ENCODE measurements around the gene PCDH9. TPM values are rescaled to one million over a fixed set of nuclear protein-coding genes. Genes with fewer than 3 reads are reported as not detected.

PCDH9 gene
- polyA plus RNA-seq, 3 donors = 0.03 TPM; not detected in 1

DNA sequence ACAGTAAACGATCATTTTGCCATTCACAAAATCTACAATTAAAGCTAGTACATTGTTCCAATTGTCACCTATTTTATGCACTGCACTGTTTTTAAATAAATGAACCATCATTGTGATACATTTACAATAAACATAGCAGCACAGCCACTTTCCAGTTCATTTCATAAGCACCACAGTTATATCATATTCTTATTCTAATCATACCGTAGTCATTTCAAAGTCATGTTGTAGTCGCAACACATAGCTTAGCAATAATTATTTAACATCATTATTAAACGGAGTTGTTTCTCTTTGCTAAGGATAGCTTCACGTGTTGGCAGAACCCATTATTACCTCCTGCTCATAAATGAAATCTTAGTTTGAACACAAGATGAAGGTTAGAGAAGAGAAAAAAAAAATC, 2.2 kb upstream of the PCDH9 start:
- Histone ChIP-seq H3K9ac (ENCODE audit: insufficient read depth, low read length, poor library complexity, severe bottlenecking) (no peak overlapping the region), H3K4me2 (replicated peaks; ENCODE audit: extremely low read depth, low read length, poor library complexity, severe bottlenecking) (no peak overlapping the region), H4K20me1 (ENCODE audit: insufficient read depth, low read length) (no peaks in the 10 kb centered on the region), H2AFZ (ENCODE audit: insufficient read depth, low read depth, low read length, poor library complexity, severe bottlenecking) (no peak overlapping the region), H3K27ac (ENCODE audit: low read depth in 1 of 2, low read length in 2 of 2) (no peak overlapping the region), H3K27me3 (ENCODE audit: control insufficient read depth in 2 of 2, insufficient read depth in 2 of 2, low read length in 2 of 2) (peaks cover 54 to 67% of the 10 kb centered on the region in 2 donors), H3K36me3 (replicated peaks in 1 of 2; ENCODE audit: control insufficient read depth in 1 of 2, insufficient read depth in 2 of 2, low read length in 2 of 2) (no peaks in the 10 kb centered on the region), H3K4me1 (ENCODE audit: control insufficient read depth in 1 of 2, insufficient read depth in 2 of 2, low read length in 2 of 2) (peaks cover 14 to 25% of the 10 kb centered on the region in 2 donors), H3K79me2 (ENCODE audit: insufficient read depth, low read length) (no peaks in the 10 kb centered on the region), H3K4me3 (replicated peaks in 1 of 3; ENCODE audit: low read depth in 2 of 3, low read length in 3 of 3) (no peak overlapping the region), H3K9me3 (replicated peaks in 1 of 2; ENCODE audit: control insufficient read depth in 1 of 2, insufficient read depth in 1 of 2, low read length in 2 of 2) (no peaks in the 10 kb centered on the region)
- peaks cover 24 to 29% (median 29%) of the 10 kb centered on the region in 3 donors for H3K27me3 Mint-ChIP-seq (ENCODE audit: low read depth in 3 of 3)
- H3K27ac Mint-ChIP-seq = no peak overlapping the region
- DNase-seq = no peak
- no peaks in the 10 kb centered on the region for H3K36me3 Mint-ChIP-seq
- H3K4me3 Mint-ChIP-seq = peak overlapping the region in 1 of 2 donors; percentile 40
- intact Hi-C loops (cut with micrococcal nuclease) = no loop called here
- peaks cover 10% of the 10 kb centered on the region for H3K4me1 Mint-ChIP-seq
- WGBS (ENCODE audit: insufficient coverage) = 0% methylated on average over 1 of the region's 5 CpGs
- peaks cover 0 to 3% (median 0%) of the 10 kb centered on the region in 7 donors for H3K9me3 Mint-ChIP-seq
- TF ChIP-seq, protein P1, sequence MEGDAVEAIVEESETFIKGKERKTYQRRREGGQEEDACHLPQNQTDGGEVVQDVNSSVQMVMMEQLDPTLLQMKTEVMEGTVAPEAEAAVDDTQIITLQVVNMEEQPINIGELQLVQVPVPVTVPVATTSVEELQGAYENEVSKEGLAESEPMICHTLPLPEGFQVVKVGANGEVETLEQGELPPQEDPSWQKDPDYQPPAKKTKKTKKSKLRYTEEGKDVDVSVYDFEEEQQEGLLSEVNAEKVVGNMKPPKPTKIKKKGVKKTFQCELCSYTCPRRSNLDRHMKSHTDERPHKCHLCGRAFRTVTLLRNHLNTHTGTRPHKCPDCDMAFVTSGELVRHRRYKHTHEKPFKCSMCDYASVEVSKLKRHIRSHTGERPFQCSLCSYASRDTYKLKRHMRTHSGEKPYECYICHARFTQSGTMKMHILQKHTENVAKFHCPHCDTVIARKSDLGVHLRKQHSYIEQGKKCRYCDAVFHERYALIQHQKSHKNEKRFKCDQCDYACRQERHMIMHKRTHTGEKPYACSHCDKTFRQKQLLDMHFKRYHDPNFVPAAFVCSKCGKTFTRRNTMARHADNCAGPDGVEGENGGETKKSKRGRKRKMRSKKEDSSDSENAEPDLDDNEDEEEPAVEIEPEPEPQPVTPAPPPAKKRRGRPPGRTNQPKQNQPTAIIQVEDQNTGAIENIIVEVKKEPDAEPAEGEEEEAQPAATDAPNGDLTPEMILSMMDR (IDR thresholded peaks at IDR 0.05) = no peak

DNA sequence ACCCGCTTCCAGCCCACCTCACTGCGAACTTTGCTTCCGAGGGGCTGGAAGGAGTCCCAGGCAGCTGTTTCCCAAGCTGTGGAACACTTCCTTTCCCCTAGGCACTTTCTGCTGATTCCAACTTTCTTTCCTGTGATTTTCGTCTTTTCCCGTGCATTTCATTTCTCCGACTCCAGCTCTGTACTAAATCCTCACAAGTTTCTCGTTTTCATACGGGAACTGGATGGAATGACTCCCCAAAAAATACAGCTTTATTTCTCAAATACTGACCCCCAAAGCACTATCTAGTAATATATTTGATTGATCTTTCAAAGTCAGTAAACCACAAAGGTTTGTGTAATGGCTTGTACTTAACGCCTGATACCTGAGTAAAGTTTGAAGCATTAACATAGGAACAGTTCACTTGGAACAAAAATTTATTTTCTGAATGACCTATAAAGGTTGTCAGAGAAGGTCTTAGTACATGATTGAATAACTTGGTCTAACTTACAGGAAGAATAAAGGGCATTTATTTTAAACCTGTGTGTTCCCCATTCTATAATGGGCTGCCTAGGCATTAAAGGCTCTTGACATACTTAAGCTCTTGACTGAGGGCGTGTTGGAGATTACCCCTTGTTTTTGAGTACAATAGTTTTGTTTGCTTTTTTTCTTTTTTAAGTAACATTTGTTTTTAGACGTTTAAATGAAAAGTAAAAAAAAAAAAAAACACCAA, 1.3 kb upstream of the PCDH9 start:
- 0% methylated on average over 6 of the region's 11 CpGs for WGBS (ENCODE audit: insufficient coverage)
- no peak overlapping the region for H3K27ac Mint-ChIP-seq

More for the DNA sequence above, 1.3 kb upstream of the PCDH9 start:
- intact Hi-C loops (cut with micrococcal nuclease) = no loop called here
- Histone ChIP-seq H3K9me3 (replicated peaks in 1 of 2; ENCODE audit: control insufficient read depth in 1 of 2, insufficient read depth in 1 of 2, low read length in 2 of 2) (no peaks in the 10 kb centered on the region), H3K4me3 (replicated peaks in 1 of 3; ENCODE audit: low read depth in 2 of 3, low read length in 3 of 3) (peak overlapping the region; percentile 63 to 96 (median 85)), H3K79me2 (ENCODE audit: insufficient read depth, low read length) (no peaks in the 10 kb centered on the region), H3K36me3 (replicated peaks in 1 of 2; ENCODE audit: control insufficient read depth in 1 of 2, insufficient read depth in 2 of 2, low read length in 2 of 2) (no peaks in the 10 kb centered on the region), H3K4me2 (replicated peaks; ENCODE audit: extremely low read depth, low read length, poor library complexity, severe bottlenecking) (peak overlapping the region; percentile 97), H3K27me3 (ENCODE audit: control insufficient read depth in 2 of 2, insufficient read depth in 2 of 2, low read length in 2 of 2) (peaks cover 59 to 69% of the 10 kb centered on the region in 2 donors), H3K27ac (ENCODE audit: low read depth in 1 of 2, low read length in 2 of 2) (no peak overlapping the region), H3K9ac (ENCODE audit: insufficient read depth, low read length, poor library complexity, severe bottlenecking) (peak overlapping the region; percentile 66), H4K20me1 (ENCODE audit: insufficient read depth, low read length) (no peaks in the 10 kb centered on the region), H2AFZ (ENCODE audit: insufficient read depth, low read depth, low read length, poor library complexity, severe bottlenecking) (peak overlapping the region; percentile 93), H3K4me1 (ENCODE audit: control insufficient read depth in 1 of 2, insufficient read depth in 2 of 2, low read length in 2 of 2) (peaks cover 14 to 25% of the 10 kb centered on the region in 2 donors)
- DNase-seq = no peak
- Mint-ChIP-seq H3K4me3 (no peak overlapping the region), H3K36me3 (no peaks in the 10 kb centered on the region), H3K9me3 (peaks cover 0 to 3% (median 0%) of the 10 kb centered on the region in 7 donors), H3K27me3 (ENCODE audit: low read depth in 3 of 3) (peaks cover 28 to 32% (median 30%) of the 10 kb centered on the region in 3 donors), H3K4me1 (peaks cover 10% of the 10 kb centered on the region)
- TF ChIP-seq, protein P1 (IDR thresholded peaks at IDR 0.05) = no peak
